ENCODE measurements around the gene PLEKHJ1.

PLEKHJ1 gene

GRCh38 chr19:2214251-2214650, 21.9 kb downstream of the PLEKHJ1 start:
- Histone ChIP-seq H3K27me3 (ENCODE audit: low read depth, low read length) (no peaks in the 10 kb centered on the region), H4K20me1 (ENCODE audit: insufficient read depth, low read length) (0 out of 2 replicates have a peak, but pooled peaks cover 3% of the 10 kb centered on the region), H3K27ac (ENCODE audit: low read length) (no peak overlapping the region), H3K4me2 (ENCODE audit: low read length) (no peak overlapping the region), H3K4me1 (ENCODE audit: low read length) (0 out of 2 replicates have a peak, but pooled peaks cover 3% of the 10 kb centered on the region), H3K79me2 (ENCODE audit: low read length) (no peaks in the 10 kb centered on the region), H3K4me3 (ENCODE audit: low read length) (no peak overlapping the region), H3K9me3 (ENCODE audit: insufficient read depth, low read length) (no peaks in the 10 kb centered on the region), H3K9ac (ENCODE audit: low read length) (no peak overlapping the region), H2AFZ (ENCODE audit: low read depth, low read length) (no peak overlapping the region), H3K36me3 (replicated peaks; ENCODE audit: low read depth, low read length) (peaks cover 58% of the 10 kb centered on the region)
- TF ChIP-seq EZH2phosphoT487 (IDR thresholded peaks at IDR 0.05; ENCODE audit: low read depth) (no peak), CTCF (IDR thresholded peaks at IDR 0.05; ENCODE audit: low read depth, low read length) (no peak)

- Histone ChIP-seq H3K27me3 (ENCODE audit: low read depth, low read length) (no peaks in the 10 kb centered on the region), H3K4me1 (ENCODE audit: low read length) (0 out of 2 replicates have a peak, but pooled peaks cover 3% of the 10 kb centered on the region), H2AFZ (ENCODE audit: low read depth, low read length) (no peak overlapping the region), H3K9ac (ENCODE audit: low read length) (no peak overlapping the region), H3K27ac (ENCODE audit: low read length) (no peak overlapping the region), H3K4me2 (ENCODE audit: low read length) (no peak overlapping the region), H3K4me3 (ENCODE audit: low read length) (no peak overlapping the region), H4K20me1 (ENCODE audit: insufficient read depth, low read length) (0 out of 2 replicates have a peak, but pooled peaks cover 3% of the 10 kb centered on the region), H3K79me2 (ENCODE audit: low read length) (no peaks in the 10 kb centered on the region), H3K36me3 (replicated peaks; ENCODE audit: low read depth, low read length) (peaks cover 59% of the 10 kb centered on the region), H3K9me3 (ENCODE audit: insufficient read depth, low read length) (no peaks in the 10 kb centered on the region)
- no peak for TF ChIP-seq EZH2phosphoT487 (IDR thresholded peaks at IDR 0.05; ENCODE audit: low read depth)
Observed at GRCh38 chr19:2213799-2214198, 22.3 kb downstream of the PLEKHJ1 start.

- no peak for TF ChIP-seq EZH2phosphoT487 (IDR thresholded peaks at IDR 0.05; ENCODE audit: low read depth)
Observed at GRCh38 chr19:2212861-2213711, 23.0 kb downstream of the PLEKHJ1 start.

GRCh38 chr19:2210987-2211740, 25.0 kb downstream of the PLEKHJ1 start:
- Histone ChIP-seq H3K9me3 (ENCODE audit: insufficient read depth, low read length) (no peaks in the 10 kb centered on the region), H4K20me1 (ENCODE audit: insufficient read depth, low read length) (0 out of 2 replicates have a peak, but pooled peaks cover 3% of the 10 kb centered on the region), H3K36me3 (replicated peaks; ENCODE audit: low read depth, low read length) (peaks cover 54% of the 10 kb centered on the region), H2AFZ (ENCODE audit: low read depth, low read length) (no peak overlapping the region), H3K79me2 (ENCODE audit: low read length) (no peaks in the 10 kb centered on the region), H3K4me3 (ENCODE audit: low read length) (no peak overlapping the region), H3K9ac (ENCODE audit: low read length) (no peak overlapping the region), H3K27me3 (ENCODE audit: low read depth, low read length) (no peaks in the 10 kb centered on the region), H3K4me2 (ENCODE audit: low read length) (no peak overlapping the region), H3K4me1 (ENCODE audit: low read length) (0 out of 2 replicates have a peak, but pooled peaks cover 3% of the 10 kb centered on the region), H3K27ac (ENCODE audit: low read length) (no peak overlapping the region)
- TF ChIP-seq CTCF (IDR thresholded peaks at IDR 0.05; ENCODE audit: low read depth, low read length) (no peak), EZH2phosphoT487 (IDR thresholded peaks at IDR 0.05; ENCODE audit: low read depth) (no peak)

More at GRCh38 chr19:2212861-2213711, 23.0 kb downstream of the PLEKHJ1 start:
- Histone ChIP-seq H3K79me2 (ENCODE audit: low read length) (no peaks in the 10 kb centered on the region), H3K4me2 (ENCODE audit: low read length) (no peak overlapping the region), H3K4me3 (ENCODE audit: low read length) (no peak overlapping the region), H3K9ac (ENCODE audit: low read length) (no peak overlapping the region), H3K36me3 (replicated peaks; ENCODE audit: low read depth, low read length) (peaks cover 59% of the 10 kb centered on the region), H3K27me3 (ENCODE audit: low read depth, low read length) (no peaks in the 10 kb centered on the region), H2AFZ (ENCODE audit: low read depth, low read length) (no peak overlapping the region), H3K4me1 (ENCODE audit: low read length) (0 out of 2 replicates have a peak, but pooled peaks cover 3% of the 10 kb centered on the region), H3K27ac (ENCODE audit: low read length) (no peak overlapping the region), H3K9me3 (ENCODE audit: insufficient read depth, low read length) (no peaks in the 10 kb centered on the region), H4K20me1 (ENCODE audit: insufficient read depth, low read length) (0 out of 2 replicates have a peak, but pooled peaks cover 3% of the 10 kb centered on the region)
